CD4-positive, alpha-beta T cell treated with Interleukin-15 for 1 hour (primary cell): Measurements from ENCODE around the gene CLIP3.

Experiments used
- DNase-seq: peaks from one replicate; pipeline ENCODE4 v3.0.0-alpha.2; 2020

Gene CLIP3

GRCh38 chr19:35975608-35976214 is 57.0 kb downstream of the CLIP3 start:
- no peak for DNase-seq

GRCh38 chr19:35973487-35973886 is 59.2 kb downstream of the CLIP3 start:
- DNase-seq, result no peak

- no peak for DNase-seq
These were observed 65.9 kb downstream of the CLIP3 start for GRCh38 chr19:35966771-35967170.
